K562 (cell line): ENCODE results near the gene BIRC3. TPM values are rescaled to one million over a fixed set of nuclear protein-coding genes. Genes with fewer than 3 reads are reported as not detected.

ENCODE experiments used
- AFF1 ChIP-seq, 2 experiments: fragments of 450-650 bp; IDR thresholded peaks; 2 replicates each; pipeline ENCODE4 v1.6.1; 2018; ENCODE audit warnings: mild to moderate bottlenecking in 2 of 2, low read depth in 1 of 2; ENCODE audit not compliant: partially characterized antibody in 2 of 2
- ARID2 ChIP-seq: fragments of 450-650 bp; IDR thresholded peaks from 2 replicates; pipeline ENCODE4 v1.6.1; 2017; ENCODE audit warnings: antibody characterized with exemption, mild to moderate bottlenecking
- CC2D1A ChIP-seq: fragments of 450-650 bp; IDR thresholded peaks from 2 replicates; pipeline ENCODE4 v1.6.1; 2017; ENCODE audit warnings: mild to moderate bottlenecking
- CTBP1 ChIP-seq: fragments of 450-650 bp; IDR thresholded peaks from 2 replicates; pipeline ENCODE4 v1.6.1; 2016; ENCODE audit warnings: borderline replicate concordance
- JUND ChIP-seq, 2 experiments: IDR thresholded peaks; 2 replicates in 1 of 2; 3 replicates in 1 of 2; pipeline ENCODE4 v1.6.1; 2011; ENCODE audit warnings: borderline replicate concordance in 2 of 2, low read depth in 2 of 2, low read length in 2 of 2, improper control_type of control experiment in 1 of 2, missing biosample characterization in 1 of 2, missing genetic modification characterization in 1 of 2, missing genetic modification reagents in 1 of 2
- LCOR ChIP-seq: sonication (generic); formaldehyde crosslinking; IDR thresholded peaks from 2 replicates; pipeline ENCODE4 v1.8.0; 2022; ENCODE audit warnings: mild to moderate bottlenecking, missing genetic modification reagents
- MTA3 ChIP-seq: fragments of 450-650 bp; formaldehyde crosslinking; IDR thresholded peaks from 2 replicates; pipeline ENCODE4 v1.6.1; 2017; ENCODE audit warnings: mild to moderate bottlenecking, borderline replicate concordance
- NFIC ChIP-seq: fragments of 450-650 bp; IDR thresholded peaks from 2 replicates; pipeline ENCODE4 v1.6.1; 2017; ENCODE audit warnings: mild to moderate bottlenecking, inconsistent platforms
- PURB ChIP-seq: sonication (generic); formaldehyde crosslinking; IDR thresholded peaks from 2 replicates; pipeline ENCODE4 v1.9.0; 2021; ENCODE audit warnings: low read depth, mild to moderate bottlenecking, missing genetic modification reagents
- RCOR1 ChIP-seq, 2 experiments: IDR thresholded peaks; 2 replicates each; pipeline ENCODE4 v1.6.1; 2012; ENCODE audit warnings: low read depth in 2 of 2, low read length in 2 of 2, borderline replicate concordance in 1 of 2, improper control_type of control experiment in 1 of 2
- SMARCE1 ChIP-seq: fragments of 450-650 bp; IDR thresholded peaks from 2 replicates; pipeline ENCODE4 v1.7.1; 2016; ENCODE audit warnings: mild to moderate bottlenecking
- TAF9B ChIP-seq: fragments of 450-650 bp; IDR thresholded peaks from 2 replicates; pipeline ENCODE4 v1.6.1; 2018; ENCODE audit warnings: mild to moderate bottlenecking; ENCODE audit not compliant: partially characterized antibody
- TEAD1 ChIP-seq, 2 experiments: fragments of 450-650 bp in 1 of 2; sonication (generic) in 1 of 2; formaldehyde crosslinking; IDR thresholded peaks; 2 replicates each; pipeline versions ENCODE4 v1.4.0 to v1.8.0; 2020 to 2022; ENCODE audit warnings: mild to moderate bottlenecking in 2 of 2, missing genetic modification reagents in 1 of 2
- TFAP4 ChIP-seq: sonication (generic); formaldehyde crosslinking; IDR thresholded peaks from 2 replicates; pipeline ENCODE4 v1.8.0; 2022; ENCODE audit warnings: missing genetic modification reagents, mild to moderate bottlenecking, moderate library complexity, borderline replicate concordance
- ZC3H8 ChIP-seq: fragments of 450-650 bp; IDR thresholded peaks from 2 replicates; pipeline ENCODE4 v1.6.1; 2017
- ZNF212 ChIP-seq: fragments of 450-650 bp; formaldehyde crosslinking; IDR thresholded peaks from 2 replicates; pipeline ENCODE4 v1.4.0; 2020; ENCODE audit warnings: mild to moderate bottlenecking
- ZNF239 ChIP-seq: fragments of 250-450 bp; sonication (Bioruptor Pico); IDR thresholded peaks from 2 replicates; pipeline ENCODE4 v1.4.0; 2020; ENCODE audit warnings: mild to moderate bottlenecking
- polyA plus RNA-seq, 8 experiments: library from polyadenylated mRNA; depleted of rRNA in 4 of 8; stranded (reverse) in 5 of 8; unstranded in 3 of 8; fragments of >200 nt; fragmentation: Nextera tagmentation in 2 of 8; fragmentation: Illumina TruSeq in 1 of 8; extraction: Ambion mirVana in 2 of 8; extraction: Trizol in 1 of 8; gene quantifications; 2 replicates each; pipeline versions ENCODE4 v1.2.1 to v1.2.3, GENCODE V29; 2011 to 2014; ENCODE audit warnings: inconsistent platforms in 1 of 8, missing spikeins in 1 of 8
- total RNA-seq, 7 experiments: library from RNA; depleted of rRNA in 6 of 7; stranded (reverse); fragments of >200 nt in 6 of 7; fragmentation: Illumina TruSeq in 2 of 7; extraction: Trizol in 2 of 7; gene quantifications; 2 replicates each; pipeline versions ENCODE4 v1.2.1 to v1.2.3, GENCODE V29; 2011 to 2021; ENCODE audit warnings: low replicate concordance in 1 of 7
- TF ChIP-seq, protein P1 (sequence below), 2 experiments: IDR thresholded peaks in 1 of 2; conservative IDR thresholded peaks in 1 of 2; 2 replicates each; pipeline ENCODE4 v1.6.1; 2016; ENCODE audit warnings: low read depth in 2 of 2, mild to moderate bottlenecking in 1 of 2, missing compliant biosample characterization in 1 of 2, missing genetic modification characterization in 1 of 2, moderate library complexity in 1 of 2
- TF ChIP-seq, protein P2 (sequence below): fragments of 450-650 bp; formaldehyde crosslinking; conservative IDR thresholded peaks from 2 replicates; pipeline ENCODE4 v1.4.0; 2022; ENCODE audit warnings: mild to moderate bottlenecking, missing genetic modification characterization

Gene BIRC3
- total and polyA plus RNA-seq, 9 of the 15 experiments (the other 6 are each of a cell fraction or from before 2014, with no cell fraction given) = 0.08 to 0.42 (median 0.18) TPM

GRCh38 chr11:102341844-102342318 lies 24.6 kb downstream of the BIRC3 start (continued):
- TF ChIP-seq AFF1 (IDR thresholded peaks at IDR 0.05; ENCODE audit: low read depth in 1 of 2, partially characterized antibody in 2 of 2) (peak; percentile 78 to 95), TEAD1 (CRISPR knock-in tag; IDR thresholded peaks at IDR 0.05) (peak; percentile 27 to 84; a peak in 2 of 4 replicates), PURB (CRISPR knock-in tag) (no peak), NFIC (peak; percentile 96), ARID2 (peak; percentile 71; the same call in 1 of the 2 replicates), ZC3H8 (0 out of 2 replicates have a peak, but pooled peaks have one; percentile 20), SMARCE1 (peak; percentile 100), CC2D1A (peak; percentile 99), MTA3 (peak; percentile 92), LCOR (peak; percentile 100), ZNF212 (CRISPR knock-in tag) (no peak), RCOR1 (IDR thresholded peaks at IDR 0.05; ENCODE audit: borderline replicate concordance in 1 of 2, low read depth in 2 of 2, low read length in 2 of 2) (peak in 1 of 2 experiments; percentile 95; a peak in 3 of 4 replicates), JUND (IDR thresholded peaks at IDR 0.05; ENCODE audit: borderline replicate concordance, low read depth, low read length) (no peak), JUND (tag; IDR thresholded peaks at IDR 0.05; ENCODE audit: borderline replicate concordance, low read depth, low read length) (0 out of 3 replicates have a peak, but pooled peaks have one; percentile 67), CTBP1 (peak; percentile 100), TFAP4 (peak; percentile 94), ZNF239 (peak; percentile 58; the same call in 1 of the 2 replicates), TAF9B (peak; percentile 32)
- TF ChIP-seq, protein P1, sequence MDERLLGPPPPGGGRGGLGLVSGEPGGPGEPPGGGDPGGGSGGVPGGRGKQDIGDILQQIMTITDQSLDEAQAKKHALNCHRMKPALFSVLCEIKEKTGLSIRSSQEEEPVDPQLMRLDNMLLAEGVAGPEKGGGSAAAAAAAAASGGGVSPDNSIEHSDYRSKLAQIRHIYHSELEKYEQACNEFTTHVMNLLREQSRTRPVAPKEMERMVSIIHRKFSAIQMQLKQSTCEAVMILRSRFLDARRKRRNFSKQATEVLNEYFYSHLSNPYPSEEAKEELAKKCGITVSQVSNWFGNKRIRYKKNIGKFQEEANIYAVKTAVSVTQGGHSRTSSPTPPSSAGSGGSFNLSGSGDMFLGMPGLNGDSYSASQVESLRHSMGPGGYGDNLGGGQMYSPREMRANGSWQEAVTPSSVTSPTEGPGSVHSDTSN (CRISPR knock-in tag; IDR thresholded peaks at IDR 0.05; ENCODE audit: low read depth) = no peak
- TF ChIP-seq, protein P1 (tag; conservative IDR thresholded peaks at IDR 0.05; ENCODE audit: low read depth) = peak; percentile 40
- TF ChIP-seq, protein P2, sequence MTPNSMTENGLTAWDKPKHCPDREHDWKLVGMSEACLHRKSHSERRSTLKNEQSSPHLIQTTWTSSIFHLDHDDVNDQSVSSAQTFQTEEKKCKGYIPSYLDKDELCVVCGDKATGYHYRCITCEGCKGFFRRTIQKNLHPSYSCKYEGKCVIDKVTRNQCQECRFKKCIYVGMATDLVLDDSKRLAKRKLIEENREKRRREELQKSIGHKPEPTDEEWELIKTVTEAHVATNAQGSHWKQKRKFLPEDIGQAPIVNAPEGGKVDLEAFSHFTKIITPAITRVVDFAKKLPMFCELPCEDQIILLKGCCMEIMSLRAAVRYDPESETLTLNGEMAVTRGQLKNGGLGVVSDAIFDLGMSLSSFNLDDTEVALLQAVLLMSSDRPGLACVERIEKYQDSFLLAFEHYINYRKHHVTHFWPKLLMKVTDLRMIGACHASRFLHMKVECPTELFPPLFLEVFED (CRISPR knock-in tag) = peak; percentile 72
